ENCODE results near the gene RPAP2. TPM values are rescaled to one million over a fixed set of nuclear protein-coding genes. Genes with fewer than 3 reads are reported as not detected.

Gene RPAP2
- total and polyA plus RNA-seq, 10 of the 15 experiments (the other 5 are each of a cell fraction or from before 2014, with no cell fraction given): 11.4 to 39.5 (median 21.7) TPM

- TF ChIP-seq, protein P1, sequence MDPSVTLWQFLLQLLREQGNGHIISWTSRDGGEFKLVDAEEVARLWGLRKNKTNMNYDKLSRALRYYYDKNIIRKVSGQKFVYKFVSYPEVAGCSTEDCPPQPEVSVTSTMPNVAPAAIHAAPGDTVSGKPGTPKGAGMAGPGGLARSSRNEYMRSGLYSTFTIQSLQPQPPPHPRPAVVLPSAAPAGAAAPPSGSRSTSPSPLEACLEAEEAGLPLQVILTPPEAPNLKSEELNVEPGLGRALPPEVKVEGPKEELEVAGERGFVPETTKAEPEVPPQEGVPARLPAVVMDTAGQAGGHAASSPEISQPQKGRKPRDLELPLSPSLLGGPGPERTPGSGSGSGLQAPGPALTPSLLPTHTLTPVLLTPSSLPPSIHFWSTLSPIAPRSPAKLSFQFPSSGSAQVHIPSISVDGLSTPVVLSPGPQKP (IDR thresholded peaks at IDR 0.05; ENCODE audit: low read depth, low read length): no peak
- no peak for TF ChIP-seq CHD4 (IDR thresholded peaks at IDR 0.05)
These were observed 54.0 kb downstream of the RPAP2 start (continued) for GRCh38 chr1:92352856-92353255.

DNA sequence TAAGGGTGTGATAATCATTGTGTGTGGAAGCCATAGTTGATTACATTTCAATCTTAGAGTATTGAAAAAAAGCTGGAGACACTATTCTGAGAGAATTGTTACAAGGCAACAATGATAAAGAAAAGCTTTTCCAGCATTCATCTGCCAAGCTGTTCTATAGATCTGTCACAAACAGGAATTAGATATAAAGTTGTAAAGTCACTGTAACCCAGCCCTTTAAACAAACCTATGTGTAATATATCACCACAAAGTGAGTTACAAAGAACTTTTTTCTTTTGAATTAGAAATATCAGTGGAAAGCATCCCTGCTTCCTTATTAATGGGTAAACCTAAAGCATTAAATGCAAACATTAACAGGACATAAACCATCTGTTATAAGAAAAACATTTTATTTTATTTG is 55.4 kb downstream of the RPAP2 start:
- no peaks in the 10 kb centered on the region for H3K4me1 ChIP-seq (ENCODE audit: control insufficient read depth, insufficient read depth, low read length)
- in situ Hi-C loops (cut with MboI): no loop called here
- no peak overlapping the region for H3K4me2 ChIP-seq (ENCODE audit: control insufficient read depth, insufficient read depth)
- no peaks in the 10 kb centered on the region for H3K27me3 ChIP-seq (replicated peaks in 1 of 2; ENCODE audit: control insufficient read depth in 2 of 2, insufficient read depth in 2 of 2, low read length in 1 of 2)
- peaks cover 0 to 9% of the 10 kb centered on the region in 2 experiments; a peak in 1 of 4 replicates for H3K36me3 ChIP-seq (ENCODE audit: control insufficient read depth in 2 of 2, insufficient read depth in 2 of 2, low read length in 1 of 2)
- H3K9me3 ChIP-seq (replicated peaks; ENCODE audit: control insufficient read depth, insufficient read depth, low read length): peaks cover 2% of the 10 kb centered on the region; the same call in 1 of the 3 replicates
- SMC1A ChIA-PET (ENCODE audit: uncharacterized antibody, unreplicated experiment): interaction anchor here (0.7 to 1.4 kb wide), 5 partner anchors 10 to 53 kb away, joined by 3 to 4 read pairs (median 3); no protein-coding TSS in a partner anchor
- no peak overlapping the region for H3K4me3 ChIP-seq
- BruUV-seq (replicated peaks): no TSS peak
- CTCF ChIA-PET: interaction anchor here (0.6 to 2.0 kb wide), 3 partner anchors 10 to 1649 kb away, joined by 3 to 4 read pairs (median 4); no protein-coding TSS in a partner anchor
- FAIRE-seq: no peak
- DNase-seq (ENCODE audit: low read depth, low spot score): no peak
- ATAC-seq: no peak
- no peak overlapping the region for H2AFZ ChIP-seq (ENCODE audit: control insufficient read depth, low read depth, low read length)
- intact Hi-C loops (cut with micrococcal nuclease; ENCODE audit: unreplicated experiment): no loop called here
- RAD21 ChIA-PET (ENCODE audit: unreplicated experiment): no interaction called here
- no peak overlapping the region for H3K27ac ChIP-seq (ENCODE audit: control insufficient read depth, insufficient read depth)
- POLR2A ChIA-PET: interaction anchor here (1.1 kb wide), 1 partner anchor 10 kb away, joined by 4 read pairs; no protein-coding TSS in a partner anchor
- H4K20me1 ChIP-seq (ENCODE audit: control insufficient read depth, insufficient read depth): no peaks in the 10 kb centered on the region
- no peak overlapping the region for H3K9ac ChIP-seq (ENCODE audit: control insufficient read depth, insufficient read depth, low read length)
- no peaks in the 10 kb centered on the region for H3K79me2 ChIP-seq (ENCODE audit: control insufficient read depth, insufficient read depth, low read length)
- TF ChIP-seq RUNX3 (IDR thresholded peaks at IDR 0.05; ENCODE audit: low read length): no peak
- TF ChIP-seq, protein P2, sequence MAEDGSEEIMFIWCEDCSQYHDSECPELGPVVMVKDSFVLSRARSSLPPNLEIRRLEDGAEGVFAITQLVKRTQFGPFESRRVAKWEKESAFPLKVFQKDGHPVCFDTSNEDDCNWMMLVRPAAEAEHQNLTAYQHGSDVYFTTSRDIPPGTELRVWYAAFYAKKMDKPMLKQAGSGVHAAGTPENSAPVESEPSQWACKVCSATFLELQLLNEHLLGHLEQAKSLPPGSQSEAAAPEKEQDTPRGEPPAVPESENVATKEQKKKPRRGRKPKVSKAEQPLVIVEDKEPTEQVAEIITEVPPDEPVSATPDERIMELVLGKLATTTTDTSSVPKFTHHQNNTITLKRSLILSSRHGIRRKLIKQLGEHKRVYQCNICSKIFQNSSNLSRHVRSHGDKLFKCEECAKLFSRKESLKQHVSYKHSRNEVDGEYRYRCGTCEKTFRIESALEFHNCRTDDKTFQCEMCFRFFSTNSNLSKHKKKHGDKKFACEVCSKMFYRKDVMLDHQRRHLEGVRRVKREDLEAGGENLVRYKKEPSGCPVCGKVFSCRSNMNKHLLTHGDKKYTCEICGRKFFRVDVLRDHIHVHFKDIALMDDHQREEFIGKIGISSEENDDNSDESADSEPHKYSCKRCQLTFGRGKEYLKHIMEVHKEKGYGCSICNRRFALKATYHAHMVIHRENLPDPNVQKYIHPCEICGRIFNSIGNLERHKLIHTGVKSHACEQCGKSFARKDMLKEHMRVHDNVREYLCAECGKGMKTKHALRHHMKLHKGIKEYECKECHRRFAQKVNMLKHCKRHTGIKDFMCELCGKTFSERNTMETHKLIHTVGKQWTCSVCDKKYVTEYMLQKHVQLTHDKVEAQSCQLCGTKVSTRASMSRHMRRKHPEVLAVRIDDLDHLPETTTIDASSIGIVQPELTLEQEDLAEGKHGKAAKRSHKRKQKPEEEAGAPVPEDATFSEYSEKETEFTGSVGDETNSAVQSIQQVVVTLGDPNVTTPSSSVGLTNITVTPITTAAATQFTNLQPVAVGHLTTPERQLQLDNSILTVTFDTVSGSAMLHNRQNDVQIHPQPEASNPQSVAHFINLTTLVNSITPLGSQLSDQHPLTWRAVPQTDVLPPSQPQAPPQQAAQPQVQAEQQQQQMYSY (CRISPR knock-in tag; IDR thresholded peaks at IDR 0.05): no peak
- no peak for TF ChIP-seq NR2F1 (conservative IDR thresholded peaks at IDR 0.05)
- no peak for TF ChIP-seq EZH2 (IDR thresholded peaks at IDR 0.05; ENCODE audit: borderline replicate concordance, control insufficient read depth, low read depth, low read length)
- TF ChIP-seq CHD1 (IDR thresholded peaks at IDR 0.05; ENCODE audit: low read depth, low read length): no peak
- TF ChIP-seq ZBTB40 (IDR thresholded peaks at IDR 0.05; ENCODE audit: borderline replicate concordance): no peak
- TF ChIP-seq, protein P3, sequence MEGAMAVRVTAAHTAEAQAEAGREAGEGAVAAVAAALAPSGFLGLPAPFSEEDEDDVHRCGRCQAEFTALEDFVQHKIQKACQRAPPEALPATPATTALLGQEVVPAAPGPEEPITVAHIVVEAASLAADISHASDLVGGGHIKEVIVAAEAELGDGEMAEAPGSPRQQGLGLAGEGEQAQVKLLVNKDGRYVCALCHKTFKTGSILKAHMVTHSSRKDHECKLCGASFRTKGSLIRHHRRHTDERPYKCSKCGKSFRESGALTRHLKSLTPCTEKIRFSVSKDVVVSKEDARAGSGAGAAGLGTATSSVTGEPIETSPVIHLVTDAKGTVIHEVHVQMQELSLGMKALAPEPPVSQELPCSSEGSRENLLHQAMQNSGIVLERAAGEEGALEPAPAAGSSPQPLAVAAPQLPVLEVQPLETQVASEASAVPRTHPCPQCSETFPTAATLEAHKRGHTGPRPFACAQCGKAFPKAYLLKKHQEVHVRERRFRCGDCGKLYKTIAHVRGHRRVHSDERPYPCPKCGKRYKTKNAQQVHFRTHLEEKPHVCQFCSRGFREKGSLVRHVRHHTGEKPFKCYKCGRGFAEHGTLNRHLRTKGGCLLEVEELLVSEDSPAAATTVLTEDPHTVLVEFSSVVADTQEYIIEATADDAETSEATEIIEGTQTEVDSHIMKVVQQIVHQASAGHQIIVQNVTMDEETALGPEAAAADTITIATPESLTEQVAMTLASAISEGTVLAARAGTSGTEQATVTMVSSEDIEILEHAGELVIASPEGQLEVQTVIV (IDR thresholded peaks at IDR 0.05; ENCODE audit: borderline replicate concordance, partially characterized antibody): no peak
- TF ChIP-seq TBL1XR1 (IDR thresholded peaks at IDR 0.05; ENCODE audit: low read depth, low read length): no peak
- TF ChIP-seq BACH1 (IDR thresholded peaks at IDR 0.05; ENCODE audit: borderline replicate concordance): no peak
